ENCODE results near the gene KMT2D. TPM values are rescaled to one million over a fixed set of nuclear protein-coding genes. Genes with fewer than 3 reads are reported as not detected.
A peak's percentile ranks its signal among the peaks of the same experiment; 100 is the strongest.

Gene KMT2D
- total and polyA plus RNA-seq, 2 of the 8 experiments (the other 6 are each of a cell fraction or from before 2014, with no cell fraction given): 9.1 to 86.3 TPM

DNA sequence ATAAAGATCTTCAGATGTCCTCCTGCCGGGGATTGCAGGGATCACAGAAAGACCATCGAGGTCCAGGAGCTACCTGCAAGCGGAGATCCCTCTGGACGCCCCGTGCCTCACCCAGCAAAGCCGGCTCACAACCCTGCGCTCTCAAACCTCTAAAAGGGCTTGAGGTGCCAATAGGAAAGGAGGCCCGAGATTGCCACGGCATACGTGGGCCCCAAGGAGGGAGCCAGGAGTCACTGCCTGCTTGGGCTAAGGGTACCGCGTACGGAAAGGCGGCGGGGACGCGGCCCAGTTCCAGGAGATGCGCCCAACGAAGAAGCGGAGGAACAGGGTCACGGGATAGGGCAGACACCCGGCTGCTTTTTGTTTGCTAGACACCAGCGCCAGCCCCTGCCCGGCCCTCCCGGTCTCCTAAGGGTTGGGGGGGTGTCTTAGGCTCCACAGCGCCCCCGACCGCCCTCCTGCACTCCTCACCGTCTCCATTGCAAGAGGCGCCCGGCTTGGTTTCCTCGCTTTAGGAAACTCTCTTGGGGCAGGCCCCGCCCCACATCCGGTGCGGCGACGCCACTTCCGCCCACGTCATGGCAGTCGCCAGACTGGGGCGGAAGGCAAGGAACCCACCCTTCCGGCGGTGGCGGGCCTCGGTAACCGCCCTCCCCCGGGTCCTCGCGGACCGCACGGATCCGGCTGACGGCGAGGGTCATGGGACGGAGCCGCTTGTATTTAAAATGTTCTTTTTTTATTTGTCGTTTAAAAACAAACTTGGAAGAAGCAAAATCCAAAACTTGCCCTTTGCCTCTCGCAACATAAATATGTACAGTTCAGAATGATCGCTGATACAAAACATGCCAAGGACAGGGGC is 42.1 kb downstream of the KMT2D start, which contains the start of gene PRKAG1:
Gene PRKAG1, minus strand, starts transcription at position 516 of the 859 bp plus-strand sequence. Its CDS starts 36 bp downstream, at position 480.
- H2BK20ac ChIP-seq (ENCODE audit: low read length): no peak within 1 kb of the TSS
- peak within 1 kb of the TSS; percentile 98; the same call in 1 of the 2 replicates for H2AK5ac ChIP-seq (ENCODE audit: low read depth, low read length)
- H4K5ac ChIP-seq (ENCODE audit: insufficient read length, low read depth, low read length): peak within 1 kb of the TSS; percentile 87
- H2BK5ac ChIP-seq (ENCODE audit: low read depth, low read length): peak within 1 kb of the TSS; percentile 79
- H3K27ac ChIP-seq (ENCODE audit: low read depth, low read length): peak within 1 kb of the TSS; percentile 85
- 3% methylated on average over 57 of the region's 59 CpGs; no CpG with 5 or more reads in 1 of the 2 experiments for WGBS, 2 experiments (ENCODE audit: extremely low coverage in 1 of 2, insufficient coverage in 1 of 2, insufficient read length in 1 of 2, insufficient replicate concordance in 2 of 2, low coverage in 1 of 2, low lambda C conversion rate in 2 of 2, missing lambda C conversion rate in 1 of 2)
- no peak within 1 kb of the TSS for H3K23ac ChIP-seq (ENCODE audit: insufficient read length)
- H4K91ac ChIP-seq (replicated peaks; ENCODE audit: insufficient read length, low read length): no peak within 1 kb of the TSS
- peak within 1 kb of the TSS; percentile 90; the same call in 1 of the 2 replicates for H4K8ac ChIP-seq (ENCODE audit: extremely low read depth, insufficient read depth, low read length)
- H3K9me3 ChIP-seq (ENCODE audit: insufficient read depth in 2 of 2, low read depth in 1 of 2, low read length in 1 of 2): no peaks in the 10 kb centered on the region
- no peak within 1 kb of the TSS for H2BK15ac ChIP-seq (ENCODE audit: low read length)
- peak within 1 kb of the TSS; percentile 40 for H3K4ac ChIP-seq (replicated peaks; ENCODE audit: insufficient read length, low read depth, low read length)
- no peaks in the 10 kb centered on the region; the same call in 1 of the 2 replicates for H3K79me1 ChIP-seq (ENCODE audit: low read depth, low read length)
- H3K79me2 ChIP-seq (ENCODE audit: control insufficient read depth in 1 of 2, insufficient read depth in 2 of 2, low read length in 2 of 2): no peaks in the 10 kb centered on the region
- CTCF ChIA-PET (ENCODE audit: partially characterized antibody): interaction anchor here (0.7 to 11.5 kb wide), 15 partner anchors 10 to 84 kb away, joined by 3 to 207 read pairs (median 5); partner anchors contain the start of genes DDN and WNT1
- FAIRE-seq: no peak
- H3K4me2 ChIP-seq (ENCODE audit: insufficient read depth in 1 of 2, low read depth in 2 of 2, low read length in 2 of 2): peak within 1 kb of the TSS; percentile 87 to 92
- DNase-seq (ENCODE audit: low read depth in 1 of 2, low spot score in 2 of 2): peak; percentile 96
- H2AFZ ChIP-seq (ENCODE audit: low read length): peak within 1 kb of the TSS; percentile 64; the same call in 1 of the 2 replicates
- POLR2A ChIA-PET (ENCODE audit: partially characterized antibody): interaction anchor here (0.6 to 22.2 kb wide), 27 partner anchors 9 to 548 kb away, joined by 3 to 339 read pairs (median 4); partner anchors contain the start of genes DDN, FKBP11, RND1 and TROAP
- peaks cover 0 to 20% (median 11%) of the 10 kb centered on the region in 4 experiments; a peak in 5 of 8 replicates for H3K36me3 ChIP-seq (ENCODE audit: control insufficient read depth in 2 of 4, insufficient read depth in 4 of 4, low read length in 3 of 4)
- H3K4me1 ChIP-seq (replicated peaks in 1 of 4; ENCODE audit: control insufficient read depth in 3 of 4, insufficient read depth in 4 of 4, low read length in 3 of 4): peaks cover 0 to 6% (median 1%) of the 10 kb centered on the region in 4 experiments; a peak in 4 of 7 replicates
- no peak within 1 kb of the TSS for H3K14ac ChIP-seq (ENCODE audit: insufficient read length)
- H2BK12ac ChIP-seq (ENCODE audit: low read depth, low read length): peak within 1 kb of the TSS; percentile 84; the same call in 1 of the 2 replicates
- peak within 1 kb of the TSS; percentile 20 for H3K56ac ChIP-seq (replicated peaks; ENCODE audit: insufficient read length, low read depth, low read length)
- H4K20me1 ChIP-seq (replicated peaks in 1 of 2; ENCODE audit: control insufficient read depth in 1 of 2, insufficient read depth in 2 of 2, low read length in 2 of 2): peaks cover 0 to 3% of the 10 kb centered on the region in 2 experiments
- peak within 1 kb of the TSS; percentile 79 to 95 (median 88) for H3K9ac ChIP-seq (replicated peaks in 1 of 4; ENCODE audit: extremely low read depth in 1 of 4, low read depth in 3 of 4, low read length in 3 of 4)
- peak within 1 kb of the TSS; percentile 65 to 92 (median 80) for H3K4me3 ChIP-seq (ENCODE audit: extremely low read depth in 1 of 4, insufficient read depth in 2 of 4, low read depth in 3 of 4, low read length in 4 of 4)
- H2BK120ac ChIP-seq (replicated peaks; ENCODE audit: low read depth, low read length): no peak within 1 kb of the TSS
- peak within 1 kb of the TSS; percentile 92; the same call in 1 of the 2 replicates for H3K18ac ChIP-seq (ENCODE audit: extremely low read depth, low read length)
- peaks cover 8% of the 10 kb centered on the region for H3K23me2 ChIP-seq (ENCODE audit: low read depth, low read length)
- no peaks in the 10 kb centered on the region for H3K27me3 ChIP-seq (replicated peaks in 1 of 4; ENCODE audit: control insufficient read depth in 3 of 4, extremely low read depth in 1 of 4, insufficient read depth in 3 of 4, low read length in 3 of 4)
- TF ChIP-seq JUND (IDR thresholded peaks at IDR 0.05; ENCODE audit: low read length): 0 out of 2 replicates have a peak, but pooled peaks have one; percentile 38
- TF ChIP-seq, protein P1, sequence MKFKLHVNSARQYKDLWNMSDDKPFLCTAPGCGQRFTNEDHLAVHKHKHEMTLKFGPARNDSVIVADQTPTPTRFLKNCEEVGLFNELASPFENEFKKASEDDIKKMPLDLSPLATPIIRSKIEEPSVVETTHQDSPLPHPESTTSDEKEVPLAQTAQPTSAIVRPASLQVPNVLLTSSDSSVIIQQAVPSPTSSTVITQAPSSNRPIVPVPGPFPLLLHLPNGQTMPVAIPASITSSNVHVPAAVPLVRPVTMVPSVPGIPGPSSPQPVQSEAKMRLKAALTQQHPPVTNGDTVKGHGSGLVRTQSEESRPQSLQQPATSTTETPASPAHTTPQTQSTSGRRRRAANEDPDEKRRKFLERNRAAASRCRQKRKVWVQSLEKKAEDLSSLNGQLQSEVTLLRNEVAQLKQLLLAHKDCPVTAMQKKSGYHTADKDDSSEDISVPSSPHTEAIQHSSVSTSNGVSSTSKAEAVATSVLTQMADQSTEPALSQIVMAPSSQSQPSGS (IDR thresholded peaks at IDR 0.05; ENCODE audit: low read length): no peak
- no peak for TF ChIP-seq TEAD4 (IDR thresholded peaks at IDR 0.05; ENCODE audit: low read depth, low read length)
- peak; percentile 10; the same call in 1 of the 2 replicates for TF ChIP-seq NRF1 (IDR thresholded peaks at IDR 0.05; ENCODE audit: low read depth, low read length)
- TF ChIP-seq SAP30 (IDR thresholded peaks at IDR 0.05; ENCODE audit: insufficient read depth, insufficient replicate concordance, low read length): peak; percentile 43
- TF ChIP-seq POLR2A (IDR thresholded peaks at IDR 0.05; ENCODE audit: control extremely low read depth in 1 of 2, low read depth in 2 of 2, low read length in 2 of 2): peak; percentile 90 to 96
- no peak for TF ChIP-seq BACH1 (IDR thresholded peaks at IDR 0.05; ENCODE audit: low read length)
- no peak for TF ChIP-seq KDM4A (IDR thresholded peaks at IDR 0.05; ENCODE audit: low read depth, low read length, severe bottlenecking)
- no peak for TF ChIP-seq POU5F1 (IDR thresholded peaks at IDR 0.05; ENCODE audit: low read depth, low read length)

Data from H1 (cell line).